Limb (tissue), 2 donors: ENCODE data around the gene UBAC2.

Experiments used
- DNase-seq, 2 donors: peaks; one replicate each; pipeline ENCODE4 v3.0.0-alpha.2; 2016; ENCODE audit errors: extremely low spot score in 2 of 2

Gene UBAC2

DNA sequence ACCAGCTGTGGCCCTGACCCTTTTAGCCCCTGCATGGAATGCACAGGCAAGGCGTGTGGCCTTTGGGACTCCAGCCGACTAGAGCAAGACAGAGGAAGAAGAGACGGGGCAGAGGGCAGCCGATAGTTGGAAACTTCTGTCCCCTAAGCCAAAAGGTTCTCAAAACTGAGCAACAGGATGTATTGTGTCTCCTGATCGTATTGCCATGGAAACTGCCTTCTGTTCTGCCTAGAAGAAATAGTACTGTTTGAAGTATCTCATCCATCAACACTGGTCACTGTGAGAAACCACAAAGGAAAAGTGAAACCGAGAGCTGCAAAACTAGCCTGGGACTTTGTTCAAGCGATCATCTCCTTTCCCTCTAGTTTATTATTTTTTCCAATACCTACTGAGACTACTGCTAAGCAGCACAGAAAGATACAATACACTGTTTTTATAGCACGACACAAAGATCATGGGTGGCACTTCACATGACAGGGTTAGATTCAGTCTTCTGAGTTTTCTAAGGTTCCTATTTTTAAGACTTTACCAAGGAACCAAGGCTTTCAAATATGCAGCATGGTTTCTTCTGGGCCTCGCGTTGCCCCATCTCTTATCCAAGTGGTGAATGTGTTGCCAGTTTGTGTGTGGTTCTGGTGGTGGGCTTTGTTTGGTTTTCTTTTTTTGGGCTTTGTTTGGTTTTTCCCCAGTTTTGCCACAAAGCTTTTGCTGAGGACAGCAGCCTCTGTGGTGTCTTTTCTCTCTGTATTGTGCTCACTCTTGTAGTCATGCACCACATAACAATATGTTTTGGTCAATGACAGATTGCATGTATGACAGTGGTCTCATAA, 155.8 kb downstream of the UBAC2 start:
- DNase-seq: peak in 1 of 2 donors; percentile 28

DNA sequence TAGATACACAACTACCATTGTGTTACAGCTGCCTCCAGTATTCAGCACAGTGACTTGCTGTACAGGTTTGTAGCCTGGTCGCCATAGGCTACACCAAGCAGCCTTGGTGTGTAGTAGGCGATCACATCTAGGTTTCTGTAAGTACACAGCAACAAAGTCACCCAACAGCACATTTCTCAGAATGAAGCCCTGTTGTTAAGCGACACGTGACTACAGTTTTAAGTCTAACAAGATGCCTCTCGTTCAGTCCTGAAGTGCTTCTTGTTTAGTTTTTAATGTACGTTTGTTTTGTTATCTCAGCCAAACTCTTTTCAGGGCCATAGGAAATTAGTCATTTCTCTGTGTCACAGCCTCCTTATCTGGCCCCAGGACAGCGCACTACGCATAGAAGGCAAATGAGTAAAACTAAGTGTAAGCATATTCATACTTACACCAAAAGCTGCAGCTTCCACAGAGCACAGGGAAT, 156.5 kb downstream of the UBAC2 start:
- no peak for DNase-seq

- DNase-seq: no peak
These were observed 157.3 kb downstream of the UBAC2 start for GRCh38 chr13:99357941-99358340.

GRCh38 chr13:99359528-99359927, 158.9 kb downstream of the UBAC2 start:
- DNase-seq: no peak

GRCh38 chr13:99360696-99361095, 160.0 kb downstream of the UBAC2 start:
- no peak for DNase-seq

DNA sequence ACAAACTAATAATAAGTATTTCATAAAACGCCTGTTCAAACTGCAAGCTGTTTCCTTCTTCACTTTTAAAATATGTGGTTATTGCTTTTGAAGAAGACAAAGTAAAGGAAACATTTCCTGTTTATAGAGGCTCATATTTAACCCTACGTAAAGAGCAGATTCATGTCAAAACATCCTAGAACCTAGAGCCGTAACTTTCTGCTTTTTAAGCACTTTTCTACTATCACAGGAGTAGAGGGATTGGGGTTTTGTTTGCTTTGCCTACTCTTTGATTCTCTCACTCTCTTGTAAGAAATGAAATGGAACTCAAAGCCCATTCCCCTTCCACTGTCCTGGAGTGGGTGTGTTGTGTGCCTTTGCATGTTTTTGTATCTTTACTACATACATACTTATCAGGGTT, 160.5 kb downstream of the UBAC2 start:
- no peak for DNase-seq

DNA sequence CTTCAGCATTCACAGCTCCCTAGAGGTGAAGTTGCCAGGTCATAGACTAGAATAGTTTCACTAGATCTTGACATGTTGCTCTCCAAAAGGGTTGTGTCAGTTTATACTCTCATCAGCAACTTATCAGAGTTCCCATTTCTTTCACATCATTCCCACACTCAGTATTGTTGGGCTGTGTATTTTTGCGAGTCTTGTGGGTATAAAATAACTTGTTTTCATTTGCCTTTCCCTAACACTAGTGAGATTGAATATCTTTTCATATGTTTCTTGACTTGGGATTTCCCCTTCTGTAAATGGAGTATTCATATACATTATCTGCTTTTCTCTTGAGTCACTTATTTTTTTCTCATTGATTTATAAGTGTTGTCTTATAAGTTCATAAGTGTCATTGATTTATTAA, 161.7 kb downstream of the UBAC2 start:
- DNase-seq: no peak

GRCh38 chr13:99363391-99363790, 162.7 kb downstream of the UBAC2 start:
- no peak for DNase-seq

- no peak for DNase-seq
These were observed 163.3 kb downstream of the UBAC2 start for GRCh38 chr13:99363949-99364348.

DNA sequence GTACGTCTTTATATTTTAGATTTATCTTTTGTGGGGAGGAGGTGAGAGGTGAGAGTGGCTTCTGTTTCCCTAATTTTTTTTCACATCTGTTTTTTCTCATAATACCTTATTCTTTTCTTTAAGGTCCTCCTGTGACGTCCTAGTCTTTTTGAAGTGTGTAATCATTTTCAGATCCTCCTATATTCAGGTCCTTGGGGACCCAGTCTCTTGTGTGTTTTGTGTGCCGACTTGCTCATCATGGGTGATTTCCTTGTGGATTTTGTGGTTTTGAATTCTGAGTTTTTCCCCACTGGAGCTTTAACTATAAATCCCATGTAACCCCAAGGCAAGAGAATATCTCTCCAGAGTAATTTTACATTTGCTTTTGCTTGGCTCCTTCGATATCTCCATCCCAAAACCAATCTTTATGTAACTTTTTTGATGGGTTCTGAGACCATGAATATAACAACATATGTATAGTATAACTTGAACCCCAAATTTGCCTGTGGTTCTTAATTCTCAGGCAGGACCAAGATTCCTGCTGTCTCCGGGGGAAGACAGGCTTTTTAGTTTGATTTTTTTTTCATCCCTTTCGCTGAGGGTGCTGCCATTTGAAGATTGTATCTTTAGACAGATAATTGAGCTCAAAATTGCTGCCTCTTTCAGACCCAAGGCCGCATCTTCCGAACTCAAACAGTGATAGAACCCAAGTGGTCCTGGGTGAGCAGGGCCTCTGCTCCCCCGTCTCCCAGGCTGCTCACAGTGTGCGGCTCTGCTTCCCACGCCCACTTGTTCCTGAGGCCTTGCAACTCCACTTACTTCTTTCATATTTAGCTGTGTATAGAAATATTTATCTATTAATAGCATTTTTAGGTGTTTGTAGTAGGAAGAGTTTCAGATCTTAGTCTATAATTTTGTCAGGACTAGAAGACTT, 165.7 kb downstream of the UBAC2 start:
- DNase-seq: no peak

- no peak for DNase-seq
These were observed 166.5 kb downstream of the UBAC2 start for GRCh38 chr13:99367106-99367616.

DNA sequence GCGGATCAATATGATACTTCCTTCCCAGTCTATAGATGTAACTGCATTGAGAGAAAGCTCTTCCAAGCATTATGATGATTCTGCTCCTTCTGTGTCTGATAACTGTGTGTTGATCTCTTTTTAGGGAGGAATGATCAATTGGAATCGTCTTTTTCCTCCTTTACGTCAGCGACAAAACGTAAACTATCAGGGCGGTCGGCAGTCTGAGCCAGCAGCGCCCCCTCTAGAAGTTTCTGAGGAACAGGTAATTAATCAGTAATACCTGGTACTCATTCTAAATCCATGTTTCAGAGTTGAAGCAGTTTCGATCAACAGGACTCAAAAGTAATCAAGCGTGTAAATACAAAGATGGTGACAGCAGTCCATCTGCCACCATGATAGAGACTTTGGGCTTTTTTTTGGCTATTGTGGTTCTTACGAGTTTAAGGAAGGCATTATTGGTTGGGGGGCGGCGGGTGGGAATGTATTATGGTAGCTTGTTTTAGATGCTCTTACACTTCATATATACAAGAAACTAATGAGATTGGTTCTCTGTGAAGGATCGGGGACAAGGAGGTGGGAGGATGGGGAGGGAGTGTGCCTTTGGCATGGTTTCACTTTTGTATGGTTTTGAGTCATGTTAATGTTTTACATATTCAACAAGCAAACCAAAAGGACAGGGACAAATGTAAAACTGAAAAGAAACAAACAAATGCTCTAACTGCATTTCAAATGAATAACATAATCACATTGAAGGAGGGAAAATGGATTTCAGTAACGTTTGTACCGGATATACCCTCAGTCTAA, 167.2 kb downstream of the UBAC2 start:
- no peak for DNase-seq

DNA sequence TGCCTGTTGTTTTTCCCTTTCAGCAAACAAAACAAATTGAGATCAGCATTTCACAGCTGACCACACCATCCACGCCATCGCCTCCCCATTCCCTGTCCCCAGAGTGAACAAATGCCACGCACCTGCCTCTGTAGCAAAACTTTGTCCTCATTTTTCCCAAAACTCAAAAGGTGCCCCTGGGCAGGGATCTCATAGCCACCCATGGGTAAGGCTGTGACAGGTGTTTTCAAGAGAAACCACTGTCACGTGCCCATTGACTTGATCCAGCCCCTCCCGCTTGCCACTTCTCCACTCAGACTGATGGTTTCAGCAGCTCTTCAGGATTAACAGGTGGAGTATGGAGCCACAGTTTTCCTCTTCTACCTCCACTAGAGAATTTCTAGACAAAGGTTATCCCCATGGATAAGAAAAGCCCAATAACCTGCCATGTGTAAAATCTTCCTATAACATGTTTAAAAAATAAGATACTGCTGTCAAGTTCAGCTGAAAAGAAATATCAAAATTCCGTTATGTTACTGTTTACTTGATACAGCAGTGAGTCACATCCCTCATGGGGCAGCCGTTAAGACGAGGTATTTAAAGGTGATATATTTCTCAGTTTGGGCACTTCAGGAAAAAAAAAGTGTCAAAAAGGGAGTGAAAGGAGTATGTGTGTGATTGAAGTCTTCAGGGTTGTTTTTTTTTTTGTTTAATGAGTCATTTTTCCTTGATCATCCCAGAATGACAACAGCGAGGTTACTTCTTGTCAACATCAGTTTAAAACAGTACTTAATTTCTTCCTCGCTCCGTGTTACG, 170.0 kb downstream of the UBAC2 start:
- DNase-seq: no peak

- DNase-seq: no peak
These were observed 171.3 kb downstream of the UBAC2 start for GRCh38 chr13:99371956-99372355.

- DNase-seq: no peak
These were observed 172.8 kb downstream of the UBAC2 start for GRCh38 chr13:99373436-99373835.

- DNase-seq: no peak
These were observed 173.7 kb downstream of the UBAC2 start for GRCh38 chr13:99374169-99374991.

GRCh38 chr13:99374994-99375737, 174.5 kb downstream of the UBAC2 start:
- DNase-seq: no peak

DNA sequence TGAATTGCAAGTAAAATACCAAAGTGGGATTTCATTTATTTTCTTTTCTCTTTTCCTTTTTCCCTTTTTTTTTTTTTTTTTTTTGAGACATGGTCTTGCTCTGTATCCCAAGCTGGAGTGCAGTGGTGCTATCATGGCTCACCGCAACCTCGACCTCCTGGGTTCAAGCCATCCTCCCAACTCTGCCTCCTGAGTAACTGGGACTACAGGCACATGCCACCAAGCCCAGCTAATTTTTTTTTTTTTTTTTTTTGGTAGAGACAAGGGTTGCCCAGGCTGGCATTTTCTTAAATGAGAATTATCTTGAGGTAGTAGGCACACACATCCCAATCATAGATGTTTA, 175.1 kb downstream of the UBAC2 start:
- no peak for DNase-seq

GRCh38 chr13:99376132-99376531, 175.5 kb downstream of the UBAC2 start:
- no peak for DNase-seq
